H1 (cell line): ENCODE measurements around the gene ATG4C. TPM values are rescaled to one million over a fixed set of nuclear protein-coding genes. Genes with fewer than 3 reads are reported as not detected.

Experiments
- CTCF ChIA-PET: fragments of 300-600 bp; sonication (Branson Sonifier 250); formaldehyde crosslinking; loops from one replicate; lab custom pipeline; 2021; ENCODE audit not compliant: partially characterized antibody; lab: Charles Lee
- POLR2A ChIA-PET: fragments of 300-600 bp; sonication (Branson Sonifier 250); formaldehyde crosslinking; loops from one replicate; lab custom pipeline; 2021; ENCODE audit warnings: inconsistent platforms; ENCODE audit not compliant: partially characterized antibody; lab: Charles Lee
- DNase-seq, 2 experiments: peaks; one replicate each; pipeline versions ENCODE4 v3.0.0 to v3.0.0-alpha.2; 2010 to 2022; ENCODE audit warnings: low spot score in 2 of 2, low read depth in 1 of 2, mixed read lengths in 1 of 2
- FAIRE-seq: peaks from 2 replicates; lab custom pipeline; 2011; peaks lifted over from hg19 to GRCh38; lab: Jason Lieb, UNC
- H2AFZ ChIP-seq: 2 replicates; pipeline ENCODE4 v1.8.1; 2012; ENCODE audit warnings: low read length, inconsistent platforms
- H2AK5ac ChIP-seq: 2 replicates; pipeline ENCODE4 v1.6.1; 2013; ENCODE audit warnings: low read depth, low read length
- H2BK120ac ChIP-seq: replicated peaks from 2 replicates; pipeline ENCODE3; 2013; ENCODE audit warnings: low read depth, low read length, inconsistent platforms
- H2BK12ac ChIP-seq: 2 replicates; pipeline ENCODE4 v1.6.1; 2013; ENCODE audit warnings: low read depth, low read length
- H2BK15ac ChIP-seq: 2 replicates; pipeline ENCODE4 v1.6.1; 2013; ENCODE audit warnings: low read length
- H2BK20ac ChIP-seq: 2 replicates; pipeline ENCODE4 v1.6.1; 2013; ENCODE audit warnings: low read length
- H2BK5ac ChIP-seq: 2 replicates; pipeline ENCODE4 v1.6.1; 2013; ENCODE audit warnings: low read depth, low read length
- H3K14ac ChIP-seq: 2 replicates; pipeline ENCODE4 v1.6.1; 2013; ENCODE audit warnings: inconsistent platforms; ENCODE audit not compliant: insufficient read length
- H3K18ac ChIP-seq: 2 replicates; pipeline ENCODE4 v1.6.1; 2013; ENCODE audit warnings: low read length; ENCODE audit errors: extremely low read depth
- H3K23ac ChIP-seq: 2 replicates; pipeline ENCODE4 v1.6.1; 2013; ENCODE audit warnings: inconsistent platforms; ENCODE audit not compliant: insufficient read length
- H3K23me2 ChIP-seq: 2 replicates; pipeline ENCODE4 v1.6.1; 2013; ENCODE audit warnings: low read depth, low read length
- H3K27ac ChIP-seq: 2 replicates; pipeline ENCODE4 v1.6.1; 2011; ENCODE audit warnings: low read depth, low read length, inconsistent platforms
- H3K27me3 ChIP-seq, 4 experiments: replicated peaks in 1 of 4; 1 replicate in 1 of 4; 2 replicates in 3 of 4; pipeline versions ENCODE4 v1.6.1 to v1.8.1; 2011 to 2013; ENCODE audit warnings: low read length in 3 of 4, mild to moderate bottlenecking in 3 of 4, inconsistent platforms in 2 of 4, mixed read lengths in 2 of 4, moderate library complexity in 1 of 4; ENCODE audit not compliant: control insufficient read depth in 3 of 4, insufficient read depth in 3 of 4; ENCODE audit errors: extremely low read depth in 1 of 4
- H3K36me3 ChIP-seq, 4 experiments: 2 replicates each; pipeline versions ENCODE4 v1.6.1 to v1.8.1; 2011 to 2013; ENCODE audit warnings: mild to moderate bottlenecking in 4 of 4, low read length in 3 of 4, moderate library complexity in 2 of 4, control low read depth in 1 of 4, inconsistent platforms in 1 of 4; ENCODE audit not compliant: insufficient read depth in 4 of 4, control insufficient read depth in 2 of 4
- H3K4ac ChIP-seq: replicated peaks from 2 replicates; pipeline ENCODE3; 2013; ENCODE audit warnings: low read length, low read depth, mixed read lengths, inconsistent platforms; ENCODE audit not compliant: insufficient read length
- H3K4me1 ChIP-seq, 4 experiments: replicated peaks in 1 of 4; 1 replicate in 1 of 4; 2 replicates in 3 of 4; pipeline versions ENCODE4 v1.6.1 to v1.8.1; 2011 to 2013; ENCODE audit warnings: low read length in 3 of 4, inconsistent platforms in 2 of 4, mixed read lengths in 1 of 4; ENCODE audit not compliant: insufficient read depth in 4 of 4, control insufficient read depth in 3 of 4
- H3K4me2 ChIP-seq, 2 experiments: 2 replicates each; pipeline versions ENCODE4 v1.6.1 to v1.8.1; 2011 to 2013; ENCODE audit warnings: low read depth in 2 of 2, low read length in 2 of 2, control low read depth in 1 of 2, inconsistent platforms in 1 of 2, mild to moderate bottlenecking in 1 of 2; ENCODE audit not compliant: insufficient read depth in 1 of 2
- H3K4me3 ChIP-seq, 4 experiments: fragments of 200-600, 300-600 bp in 1 of 4; sonication (generic), shearing (Covaris generic), sonication (Bioruptor Twin) in 1 of 4; 2 replicates each; pipeline versions ENCODE4 v1.5.1 to v1.8.1; 2011 to 2016; ENCODE audit warnings: low read length in 4 of 4, low read depth in 3 of 4, control low read depth in 2 of 4, inconsistent platforms in 2 of 4, mild to moderate bottlenecking in 2 of 4, mixed read lengths in 1 of 4, moderate library complexity in 1 of 4; ENCODE audit not compliant: insufficient read depth in 2 of 4; ENCODE audit errors: extremely low read depth in 1 of 4
- H3K56ac ChIP-seq: replicated peaks from 2 replicates; pipeline ENCODE3; 2013; ENCODE audit warnings: low read depth, mild to moderate bottlenecking, mixed read lengths, low read length, inconsistent platforms; ENCODE audit not compliant: insufficient read length
- H3K79me1 ChIP-seq: 2 replicates; pipeline ENCODE4 v1.6.1; 2013; ENCODE audit warnings: low read depth, low read length, control low read depth
- H3K79me2 ChIP-seq, 2 experiments: 2 replicates each; pipeline versions ENCODE4 v1.6.1 to v1.8.1; 2012 to 2013; ENCODE audit warnings: low read length in 2 of 2, mild to moderate bottlenecking in 2 of 2, inconsistent platforms in 1 of 2; ENCODE audit not compliant: insufficient read depth in 2 of 2, control insufficient read depth in 1 of 2
- H3K9ac ChIP-seq, 4 experiments: replicated peaks in 1 of 4; 1 replicate in 1 of 4; 2 replicates in 3 of 4; pipeline versions ENCODE4 v1.6.1 to v1.8.1; 2011 to 2013; ENCODE audit warnings: low read depth in 3 of 4, low read length in 3 of 4, control low read depth in 2 of 4, mild to moderate bottlenecking in 2 of 4, moderate library complexity in 2 of 4, inconsistent platforms in 1 of 4; ENCODE audit errors: extremely low read depth in 1 of 4
- H3K9me3 ChIP-seq, 2 experiments: 2 replicates each; pipeline versions ENCODE4 v1.6.1 to v1.8.1; 2012 to 2013; ENCODE audit warnings: mild to moderate bottlenecking in 2 of 2, moderate library complexity in 2 of 2, control low read depth in 1 of 2, inconsistent platforms in 1 of 2, low read depth in 1 of 2, low read length in 1 of 2, mixed read lengths in 1 of 2; ENCODE audit not compliant: insufficient read depth in 2 of 2
- H4K20me1 ChIP-seq, 2 experiments: replicated peaks in 1 of 2; 2 replicates each; pipeline versions ENCODE3 to v1.8.1; 2011 to 2013; ENCODE audit warnings: inconsistent platforms in 2 of 2, low read length in 2 of 2, mild to moderate bottlenecking in 1 of 2; ENCODE audit not compliant: insufficient read depth in 2 of 2, control insufficient read depth in 1 of 2
- H4K5ac ChIP-seq: 2 replicates; pipeline ENCODE4 v1.6.1; 2013; ENCODE audit warnings: low read length, low read depth, mixed read lengths, inconsistent platforms; ENCODE audit not compliant: insufficient read length
- H4K8ac ChIP-seq: 2 replicates; pipeline ENCODE4 v1.8.0; 2013; ENCODE audit warnings: mild to moderate bottlenecking, moderate library complexity, low read length, inconsistent platforms; ENCODE audit not compliant: insufficient read depth; ENCODE audit errors: extremely low read depth
- H4K91ac ChIP-seq: replicated peaks from 2 replicates; pipeline ENCODE3; 2013; ENCODE audit warnings: low read length, mixed read lengths, inconsistent platforms; ENCODE audit not compliant: insufficient read length
- ASH2L ChIP-seq: fragments of 200-600, 300-600 bp; sonication (generic); IDR thresholded peaks from one replicate; pipeline ENCODE4 v1.7.1; 2017; ENCODE audit warnings: low read length
- BCL11A ChIP-seq, 2 experiments: IDR thresholded peaks; one replicate each; pipeline ENCODE4 v1.6.1; 2011; ENCODE audit warnings: low read depth in 2 of 2, low read length in 2 of 2, mild to moderate bottlenecking in 2 of 2
- BRCA1 ChIP-seq: IDR thresholded peaks from 2 replicates; pipeline ENCODE4 v1.6.1; 2012; ENCODE audit warnings: low read depth, low read length, improper control_type of control experiment
- EGR1 ChIP-seq: IDR thresholded peaks from 2 replicates; pipeline ENCODE4 v1.6.1; 2011; ENCODE audit warnings: low read depth, low read length, borderline replicate concordance
- EP300 ChIP-seq, 2 experiments: IDR thresholded peaks; 1 replicate in 1 of 2; 2 replicates in 1 of 2; pipeline ENCODE4 v1.6.1; 2011 to 2012; ENCODE audit warnings: low read depth in 2 of 2, low read length in 2 of 2, mild to moderate bottlenecking in 2 of 2, borderline replicate concordance in 1 of 2, inconsistent platforms in 1 of 2, moderate library complexity in 1 of 2
- EZH2 ChIP-seq: fragments of 200-600 bp; sonication (generic); IDR thresholded peaks from 2 replicates; pipeline ENCODE4 v1.7.1; 2012; ENCODE audit warnings: low read depth, mild to moderate bottlenecking, moderate library complexity, low read length, inconsistent platforms; ENCODE audit not compliant: severe bottlenecking
- KDM1A ChIP-seq: fragments of 200-600, 300-600 bp; sonication (generic); IDR thresholded peaks from 2 replicates; pipeline ENCODE4 v1.7.1; 2016; ENCODE audit warnings: mild to moderate bottlenecking, low read length, borderline replicate concordance
- MAX ChIP-seq: IDR thresholded peaks from 2 replicates; pipeline ENCODE4 v1.6.1; 2012; ENCODE audit warnings: inconsistent platforms
- POU5F1 ChIP-seq: IDR thresholded peaks from 2 replicates; pipeline ENCODE4 v1.6.1; 2011; ENCODE audit warnings: low read depth, mild to moderate bottlenecking, low read length, moderate library complexity
- SIX5 ChIP-seq: IDR thresholded peaks from 2 replicates; pipeline ENCODE4 v1.6.1; 2011; ENCODE audit warnings: mild to moderate bottlenecking, low read depth, low read length
- SUZ12 ChIP-seq: fragments of 200-600 bp; sonication (generic); IDR thresholded peaks from 2 replicates; pipeline ENCODE4 v1.6.1; 2012; ENCODE audit warnings: mild to moderate bottlenecking, inconsistent platforms, low read length, moderate library complexity, mixed read lengths
- polyA plus RNA-seq, 7 experiments: library from polyadenylated mRNA; depleted of rRNA in 3 of 7; stranded (reverse) in 5 of 7; unstranded in 2 of 7; fragments of >200 nt in 5 of 7; fragments of 200-250 nt in 2 of 7; gene quantifications; 1 replicate in 5 of 7; 2 replicates in 1 of 7; 4 replicates in 1 of 7; pipeline versions ENCODE4 v1.2.1 to v1.2.3, GENCODE V29; 2011 to 2013; ENCODE audit warnings: missing spikeins in 2 of 7, mixed read lengths in 2 of 7
- total RNA-seq: library from RNA; stranded (reverse); fragmentation: NEBNext Ultra II Directional; extraction: Animal tissue kit (Norgen Biotek cat#: 25700); gene quantifications from 2 replicates; pipeline ENCODE4 v1.2.1, GENCODE V29; 2021

The ATG4C gene
- total and polyA plus RNA-seq, 2 of the 8 experiments (the other 6 are each of a cell fraction or from before 2014, with no cell fraction given) = 5.1 to 22.2 TPM

GRCh38 chr1:62836856-62837540, 53.1 kb downstream of the ATG4C start:
- Histone ChIP-seq H3K56ac (no peak overlapping the region), H4K5ac (no peak overlapping the region), H2BK12ac (no peak overlapping the region), H3K9ac (no peak overlapping the region), H2AFZ (no peak overlapping the region), H3K4me1 (no peaks in the 10 kb centered on the region; a peak in 1 of 7 replicates), H2BK120ac (no peak overlapping the region), H3K18ac (no peak overlapping the region), H2BK20ac (no peak overlapping the region), H3K79me2 (no peaks in the 10 kb centered on the region), H3K4me3 (no peak overlapping the region), H3K36me3 (no peaks in the 10 kb centered on the region), H4K20me1 (no peaks in the 10 kb centered on the region), H3K4ac (no peak overlapping the region), H2BK5ac (no peak overlapping the region), H3K27me3 (no peaks in the 10 kb centered on the region), H3K79me1 (no peaks in the 10 kb centered on the region), H3K14ac (no peak overlapping the region), H4K91ac (no peak overlapping the region), H3K23me2 (no peaks in the 10 kb centered on the region), H3K9me3 (no peaks in the 10 kb centered on the region), H4K8ac (no peak overlapping the region), H2AK5ac (no peak overlapping the region), H3K27ac (no peak overlapping the region), H2BK15ac (no peak overlapping the region), H3K23ac (no peak overlapping the region), H3K4me2 (no peak overlapping the region)
- FAIRE-seq (no peak), DNase-seq (no peak)
- CTCF ChIA-PET = interaction anchor here (4.1 kb wide), 1 partner anchor 69 kb away, joined by 22 read pairs; no protein-coding TSS in a partner anchor
- TF ChIP-seq BRCA1 = no peak
- no peak for TF ChIP-seq KDM1A
- TF ChIP-seq SUZ12 = no peak
- TF ChIP-seq POU5F1 = no peak
- TF ChIP-seq BCL11A (IDR thresholded peaks at IDR 0.05; ENCODE audit: low read depth in 2 of 2, low read length in 2 of 2) = no peak
- TF ChIP-seq EP300 (IDR thresholded peaks at IDR 0.05; ENCODE audit: borderline replicate concordance in 1 of 2, low read depth in 2 of 2, low read length in 2 of 2) = no peak
- TF ChIP-seq EGR1 = no peak
- TF ChIP-seq EZH2 = no peak
- TF ChIP-seq SIX5 = no peak
- no peak for TF ChIP-seq ASH2L
- no peak for TF ChIP-seq MAX
- POLR2A ChIA-PET = no interaction called here
